ENCODE results near the gene HEPHL1. TPM values are rescaled to one million over a fixed set of nuclear protein-coding genes. Genes with fewer than 3 reads are reported as not detected.

Gene HEPHL1
- total RNA-seq, 1 experiment from 2014 or later = not detected

- H3K4me1 ChIP-seq (ENCODE audit: control insufficient read depth in 1 of 2, insufficient read depth in 2 of 2, low read length in 2 of 2) = peaks cover 7 to 16% of the 10 kb centered on the region in 2 experiments
- no peaks in the 10 kb centered on the region for H3K9me2 ChIP-seq (ENCODE audit: insufficient read depth)
- H3K9ac ChIP-seq (ENCODE audit: low read length) = no peak overlapping the region
- RAD21 ChIA-PET (ENCODE audit: low non-redundant PET in 1 of 2, low total read pairs in 2 of 2, uncharacterized antibody in 2 of 2, unreplicated experiment in 2 of 2) = no interaction called here
- TF ChIP-seq EGR1 (IDR thresholded peaks at IDR 0.05; ENCODE audit: low read depth) = no peak
- TF ChIP-seq CEBPB (IDR thresholded peaks at IDR 0.05; ENCODE audit: low read depth) = no peak
- no peak for TF ChIP-seq CTCF (IDR thresholded peaks at IDR 0.05 in 2 of 3, conservative IDR thresholded peaks at IDR 0.05 in 1 of 3; ENCODE audit: borderline replicate concordance in 1 of 3, insufficient read depth in 1 of 3, low read depth in 2 of 3, low read length in 2 of 3)
- TF ChIP-seq EZH2phosphoT487 (IDR thresholded peaks at IDR 0.05; ENCODE audit: borderline replicate concordance) = no peak
- no peak for TF ChIP-seq EZH2 (IDR thresholded peaks at IDR 0.05)
- TF ChIP-seq RAD21 (IDR thresholded peaks at IDR 0.05; ENCODE audit: low read depth) = no peak
- no peak for TF ChIP-seq YY1 (IDR thresholded peaks at IDR 0.05; ENCODE audit: extremely low read depth, insufficient replicate concordance, low read depth, low read length)
- no peak for TF ChIP-seq MAX (IDR thresholded peaks at IDR 0.05)
- TF ChIP-seq ATF3 (IDR thresholded peaks at IDR 0.05) = no peak
- TF ChIP-seq ZNF274 (IDR thresholded peaks at IDR 0.05; ENCODE audit: low read depth, low read length) = no peak
- no peak for TF ChIP-seq SP1 (IDR thresholded peaks at IDR 0.05; ENCODE audit: low read depth)
- no peak for TF ChIP-seq TCF7L2 (IDR thresholded peaks at IDR 0.05; ENCODE audit: borderline replicate concordance, extremely low read depth, insufficient read depth, insufficient read length)
- CTCF ChIA-PET = no interaction called here
- ATAC-seq = no peak
- no peak overlapping the region for H3K4me2 ChIP-seq (ENCODE audit: low read length)
- no peaks in the 10 kb centered on the region; the same call in 1 of the 2 replicates for H4K20me1 ChIP-seq (ENCODE audit: insufficient read depth)
- H3K79me2 ChIP-seq (ENCODE audit: insufficient read depth, low read length) = peaks cover 92% of the 10 kb centered on the region
- POLR2A ChIA-PET = no interaction called here
- H3K27me3 ChIP-seq (ENCODE audit: insufficient read depth, low read length) = no peaks in the 10 kb centered on the region
- intact Hi-C loops (cut with micrococcal nuclease) = no loop called here
- DNase-seq (ENCODE audit: low read depth, low spot score) = no peak
- BruUV-seq (replicated peaks) = no TSS peak
- no peak overlapping the region for H3K4me3 ChIP-seq (replicated peaks in 1 of 2; ENCODE audit: low read depth in 1 of 2, low read length in 2 of 2)
- H2AFZ ChIP-seq (ENCODE audit: low read depth, low read length, poor library complexity, severe bottlenecking) = no peak overlapping the region
- H3K27ac ChIP-seq (ENCODE audit: low read depth, low read length) = no peak overlapping the region
- H3K9me3 ChIP-seq (ENCODE audit: control insufficient read depth in 1 of 2, insufficient read depth in 1 of 2, low read depth in 1 of 2, low read length in 2 of 2) = no peaks in the 10 kb centered on the region
- no peaks in the 10 kb centered on the region for H3K36me3 ChIP-seq (ENCODE audit: control insufficient read depth in 1 of 2, insufficient read depth in 2 of 2, low read length in 2 of 2)
These were observed 120.6 kb downstream of the HEPHL1 start for GRCh38 chr11:94141511-94142307.

Data from HCT116 (cell line).